Measurements from ENCODE around the gene ASCL5.
A peak's percentile ranks its signal among the peaks of the same experiment; 100 is the strongest.

Gene ASCL5

DNA sequence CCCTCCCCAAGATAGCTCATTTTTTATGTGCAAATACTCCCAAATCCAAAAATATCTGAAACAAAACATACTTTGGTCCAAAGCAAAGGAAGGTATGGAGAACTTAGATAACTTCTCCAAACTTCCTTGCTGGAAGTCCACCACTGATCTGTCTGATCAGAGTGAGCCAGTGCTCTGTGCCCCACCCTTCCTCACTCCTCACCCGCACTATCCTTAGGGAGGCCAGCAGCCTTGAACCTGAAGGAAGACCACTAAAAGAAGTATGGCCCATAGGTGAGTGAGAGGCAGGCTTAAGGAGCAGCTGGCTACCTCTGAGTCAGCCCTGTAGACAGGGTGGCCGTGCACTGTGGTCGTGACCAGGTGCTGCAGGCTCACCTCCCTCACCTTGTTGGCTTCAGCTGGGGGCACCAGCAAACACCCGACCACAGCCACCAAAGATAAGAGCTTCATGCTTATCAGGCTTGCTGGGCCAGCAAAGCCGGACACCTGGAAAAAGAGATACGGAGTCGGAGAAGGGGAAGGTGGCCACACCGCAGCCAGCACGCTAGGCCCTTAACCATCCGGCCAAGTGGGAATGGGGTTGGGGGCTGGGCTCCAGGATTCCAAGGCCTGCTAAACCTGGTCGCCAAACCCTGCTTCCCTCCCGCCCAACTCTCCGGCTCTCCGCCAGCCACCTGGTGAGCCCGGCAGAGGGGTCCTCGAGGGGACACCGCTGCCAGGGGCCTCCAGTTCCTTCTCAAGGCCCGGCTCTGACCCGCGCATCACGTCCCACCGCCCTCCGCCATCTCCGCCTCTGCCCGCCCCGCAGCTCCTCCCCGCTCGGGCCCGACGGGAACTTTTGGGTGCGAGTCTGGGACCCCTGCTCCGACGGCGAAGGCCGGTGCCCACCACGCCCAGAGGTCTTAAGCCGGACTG, 26.7 kb upstream of the ASCL5 start:
- no peak for DNase-seq

- no peak for DNase-seq
These were observed 22.4 kb upstream of the ASCL5 start for GRCh38 chr1:201149400-201149799.

- DNase-seq, result no peak
These were observed 20.5 kb upstream of the ASCL5 start for GRCh38 chr1:201147396-201148015.

GRCh38 chr1:201146626-201147390, 19.8 kb upstream of the ASCL5 start:
- DNase-seq, result no peak

- no peak for DNase-seq
These were observed 18.8 kb upstream of the ASCL5 start for GRCh38 chr1:201145816-201146215.

GRCh38 chr1:201145132-201145531, 18.1 kb upstream of the ASCL5 start:
- no peak for DNase-seq

GRCh38 chr1:201144701-201145100, 17.7 kb upstream of the ASCL5 start:
- no peak for DNase-seq

GRCh38 chr1:201143726-201144635, 17.0 kb upstream of the ASCL5 start:
- DNase-seq, result no peak

DNA sequence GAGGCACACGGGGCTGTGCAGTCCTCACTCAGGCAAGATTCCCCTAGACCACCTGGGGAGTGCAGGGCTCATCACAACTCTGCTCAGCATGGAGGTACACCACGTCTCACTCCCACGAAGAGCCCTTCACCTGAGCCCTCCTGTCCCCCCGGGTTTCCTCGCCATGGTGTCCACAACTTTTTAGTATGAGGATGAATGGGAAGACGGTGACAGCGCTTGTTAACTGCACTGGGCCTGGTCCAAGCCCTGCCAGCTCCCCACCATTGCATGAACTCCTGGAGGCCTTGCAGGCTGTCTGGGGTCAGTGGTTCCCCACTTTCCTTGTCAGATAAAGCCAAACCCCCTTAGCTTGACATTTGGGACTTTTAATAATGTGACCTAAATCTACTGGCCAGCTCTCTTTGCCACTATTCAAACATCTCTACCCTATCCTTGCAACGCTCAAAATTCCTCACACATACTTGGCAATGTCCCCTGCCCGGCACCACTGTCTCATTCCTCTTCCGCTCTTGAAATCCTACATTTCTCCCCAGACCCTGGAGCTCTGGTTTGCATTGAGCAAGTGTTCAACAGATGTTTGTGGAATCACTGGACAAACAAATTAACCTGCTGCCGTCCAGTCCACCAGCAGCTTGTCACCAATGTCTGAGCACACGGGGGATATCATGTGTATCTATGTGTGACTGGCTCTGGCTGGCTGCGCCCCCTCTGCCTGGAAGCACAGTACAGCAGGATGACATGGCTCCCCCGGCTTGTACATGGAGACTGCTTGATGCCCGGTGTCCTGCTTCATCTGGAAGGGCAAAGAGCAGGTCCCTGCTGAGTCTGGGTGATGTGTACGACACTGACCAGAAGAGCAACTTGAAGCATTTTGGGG, 16.1 kb upstream of the ASCL5 start:
- no peak for DNase-seq

DNA sequence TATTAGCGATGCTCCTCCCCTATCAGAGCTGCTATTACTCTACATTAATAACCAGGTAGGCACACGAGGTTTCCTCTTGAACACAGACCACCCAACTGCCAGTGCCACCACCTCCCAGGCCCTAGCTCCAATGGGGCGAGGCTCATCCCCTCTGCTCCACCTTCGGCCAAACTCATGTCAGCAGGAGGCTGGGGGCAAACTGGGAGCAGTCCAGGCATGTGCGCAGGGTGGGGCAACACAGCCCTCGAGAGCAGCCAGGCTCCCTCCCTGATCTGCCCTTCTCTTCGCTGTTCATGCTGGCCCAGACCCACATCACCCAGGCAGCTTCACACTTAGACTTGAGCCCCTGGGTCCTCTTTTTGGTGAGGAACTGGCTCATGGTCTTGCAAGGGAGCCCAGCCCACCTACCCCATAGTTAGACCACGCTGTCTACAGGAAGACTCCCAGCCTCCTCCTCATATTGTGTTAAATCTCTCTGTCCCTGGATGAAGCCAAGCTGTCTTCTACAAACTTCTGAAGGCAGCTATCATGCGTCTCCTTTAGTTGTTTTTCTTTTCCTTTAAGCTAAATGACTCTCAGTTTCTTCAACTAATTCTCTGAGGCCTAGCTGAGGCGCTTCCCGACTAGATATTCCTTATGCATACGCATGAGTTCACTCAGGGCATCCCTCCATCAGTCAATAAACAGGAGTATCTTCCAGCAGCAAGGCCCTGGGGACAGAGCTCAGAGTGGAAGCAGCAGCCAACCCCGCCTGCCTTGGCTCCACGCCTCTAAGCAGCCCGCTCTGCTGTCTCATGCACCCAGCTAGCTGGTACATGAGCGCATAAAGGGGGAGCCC, 15.2 kb upstream of the ASCL5 start:
- peak in 1 of 2 experiments; percentile 58 for DNase-seq

- DNase-seq, result no peak
These were observed 14.4 kb upstream of the ASCL5 start for GRCh38 chr1:201141418-201141817.

DNA sequence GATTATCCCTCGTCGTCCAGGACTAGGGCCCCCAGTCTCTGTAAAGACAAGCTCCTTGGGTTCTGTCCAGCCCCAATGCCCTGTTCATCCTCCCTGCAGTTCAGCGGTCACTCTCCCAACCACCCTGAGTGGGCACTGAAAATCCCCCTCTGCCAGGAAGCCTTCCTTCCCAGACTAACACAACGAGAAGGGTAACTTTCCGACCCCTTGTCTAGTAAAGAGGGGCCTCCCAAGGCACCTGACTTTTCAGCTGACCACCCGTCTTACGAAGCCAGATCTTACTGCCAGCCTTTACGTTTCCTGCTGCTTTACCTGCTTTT, 13.9 kb upstream of the ASCL5 start:
- no peak for DNase-seq

DNA sequence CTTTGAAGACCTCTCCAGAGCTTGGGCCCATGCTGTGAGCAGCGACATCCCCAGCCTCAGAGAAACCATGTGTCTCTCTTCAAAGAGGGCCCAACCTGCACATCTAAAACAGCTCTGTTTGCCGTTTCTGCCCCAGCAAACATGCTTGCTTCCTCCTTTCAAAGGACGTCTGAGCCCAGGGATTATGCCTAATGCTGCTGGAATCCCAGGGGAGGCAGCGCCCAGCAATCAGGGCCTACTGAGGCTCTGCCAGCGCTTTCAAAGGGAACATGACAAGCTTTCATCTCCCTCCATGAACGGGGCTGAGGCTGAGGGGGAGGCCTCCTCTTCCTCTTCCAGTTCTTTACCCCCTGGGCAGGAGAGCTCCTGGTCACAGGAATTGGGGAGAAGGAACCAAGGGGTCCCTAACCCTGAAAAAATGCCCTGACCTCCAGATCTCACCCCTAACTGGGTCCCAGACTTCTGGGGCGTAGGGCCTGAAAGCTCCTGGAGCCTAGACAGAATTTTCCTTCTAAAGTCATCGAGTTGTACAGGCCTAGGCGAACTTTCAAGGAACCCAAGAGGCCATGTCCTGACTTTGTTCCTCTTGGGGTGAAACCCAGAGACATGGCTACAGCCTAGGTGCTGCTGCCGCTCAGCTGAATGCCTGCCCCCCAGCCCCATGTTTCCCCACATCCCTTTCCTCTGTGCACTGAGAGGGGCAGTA, 13.4 kb upstream of the ASCL5 start:
- no peak for DNase-seq

DNA sequence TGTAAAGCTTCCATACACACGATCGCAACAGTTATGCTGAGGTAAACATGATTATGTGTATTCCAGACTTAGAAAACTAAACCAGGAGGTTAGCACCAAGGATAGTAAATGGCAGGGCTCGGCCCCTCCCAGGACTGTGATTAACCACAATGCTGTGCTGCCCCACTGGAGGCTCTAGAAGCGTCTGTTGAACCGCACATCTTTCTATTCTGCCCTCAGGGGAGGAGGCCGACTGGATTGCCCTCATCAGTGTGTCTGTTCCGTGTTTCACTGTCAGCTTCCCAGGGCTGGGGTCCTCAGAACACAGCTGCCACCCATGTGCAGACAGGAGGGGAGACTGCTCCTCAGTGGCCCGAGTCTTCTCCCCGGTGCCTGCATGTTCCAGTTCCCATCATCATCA, 12.8 kb upstream of the ASCL5 start:
- no peak for DNase-seq

DNA sequence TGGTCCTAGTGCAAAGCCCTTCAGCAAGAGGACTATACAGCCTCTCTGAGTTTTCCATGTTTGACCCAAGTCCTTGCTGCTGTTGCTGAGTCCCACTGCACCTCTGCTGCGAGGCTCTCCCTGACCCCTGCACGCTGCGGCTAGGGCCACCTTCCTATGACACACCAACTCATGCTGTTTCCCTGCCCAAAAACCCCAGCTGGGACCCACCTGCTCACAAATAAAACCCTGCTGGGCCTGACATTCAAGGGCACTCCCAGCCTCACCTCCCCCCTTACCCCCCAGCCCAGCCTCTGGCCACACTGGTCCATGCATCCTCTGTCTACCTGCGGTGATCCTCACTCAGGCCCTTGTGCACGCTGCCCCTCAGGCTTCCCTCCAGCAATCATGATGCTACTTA, 12.3 kb upstream of the ASCL5 start:
- no peak for DNase-seq

DNA sequence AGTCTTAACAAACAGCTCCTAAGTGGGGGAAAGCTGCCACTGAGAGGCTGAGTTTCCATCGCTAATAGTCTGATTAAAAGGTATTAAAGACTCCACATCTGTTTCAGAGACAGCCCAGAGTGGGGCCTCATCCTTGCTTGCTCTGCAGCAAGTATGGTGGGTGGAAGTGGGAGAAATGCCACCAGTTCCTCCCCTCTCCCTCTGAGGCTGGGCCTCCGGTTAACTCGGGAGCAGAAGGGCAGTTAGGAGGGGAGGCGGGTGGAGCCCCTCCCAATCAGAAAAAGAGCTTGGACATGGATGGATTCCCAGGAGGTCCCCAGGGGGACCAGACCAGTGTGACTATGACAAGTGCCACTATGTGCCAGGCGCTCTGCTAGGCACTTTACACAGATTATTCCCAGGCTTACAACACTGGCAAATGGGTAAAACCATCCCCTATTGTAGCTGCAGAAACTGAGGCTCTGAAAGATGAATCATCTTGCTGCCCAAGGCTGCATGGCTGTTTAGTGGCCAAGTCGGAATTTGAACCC, 11.4 kb upstream of the ASCL5 start:
- DNase-seq, result no peak

- DNase-seq, result peak in 1 of 2 experiments; percentile 18
These were observed 10.8 kb upstream of the ASCL5 start for GRCh38 chr1:201137579-201138310.

- no peak for DNase-seq
These were observed 10.0 kb upstream of the ASCL5 start for GRCh38 chr1:201137024-201137392.

All from NCI-H446 (cell line).